Left lung (tissue), 10 donors: ENCODE data around the gene KIFAP3. TPM values are rescaled to one million over a fixed set of nuclear protein-coding genes. Genes with fewer than 3 reads are reported as not detected.

Source experiments
- ATAC-seq: fragments of 200-7000 bp; cut with Tn5 transposase; one replicate; pipeline ENCODE4 v1.9.1; 2020; ENCODE audit warnings: moderate library complexity
- DNase-seq, 4 donors: peaks; one replicate each; pipeline ENCODE4 v3.0.0-alpha.2; 2013 to 2020
- H3K27ac ChIP-seq, 2 donors: fragments of 200-600 bp; sonication (generic) in 1 of 2; one replicate each; pipeline versions ENCODE4 v1.5.0 to v1.8.0; 2020 to 2021
- H3K27me3 ChIP-seq, 2 donors: fragments of 200-600 bp; sonication (generic) in 1 of 2; one replicate each; pipeline versions ENCODE4 v1.5.0 to v1.8.0; 2020 to 2021
- H3K36me3 ChIP-seq, 2 donors: fragments of 200-600 bp; sonication (generic) in 1 of 2; one replicate each; pipeline versions ENCODE4 v1.5.0 to v1.8.0; 2020 to 2021
- H3K4me1 ChIP-seq, 2 donors: fragments of 200-600 bp; one replicate each; pipeline ENCODE4 v1.8.0; 2021
- H3K4me3 ChIP-seq, 2 donors: fragments of 200-600 bp; sonication (generic) in 1 of 2; one replicate each; pipeline versions ENCODE4 v1.5.0 to v1.8.0; 2020 to 2021; ENCODE audit warnings: mild to moderate bottlenecking in 1 of 2
- H3K9me3 ChIP-seq, 2 donors: fragments of 200-600 bp; sonication (generic) in 1 of 2; one replicate each; pipeline versions ENCODE4 v1.5.0 to v1.8.0; 2020 to 2021
- intact Hi-C, 2 donors: fragments of 100-400 bp; cut with DNase I; formaldehyde crosslinking; loops; one replicate each; pipeline versions ENCODE4 v1.11.2 to v1.14.2; 2022
- polyA plus RNA-seq, 6 donors: library from polyadenylated mRNA; unstranded; fragments of 120-200 nt; gene quantifications; one replicate each; pipeline ENCODE4 v1.2.1, GENCODE V29; 2013; ENCODE audit not compliant: insufficient read length in 6 of 6
- total RNA-seq, 2 donors: library from RNA; stranded (reverse); fragmentation: NEBNext Ultra II Directional; extraction: Animal tissue kit (Norgen Biotek cat#: 25700); gene quantifications; one replicate each; pipeline ENCODE4 v1.2.1, GENCODE V29; 2021
- TF ChIP-seq, protein P1 (sequence below), 2 donors: fragments of 200-600 bp; sonication (generic) in 1 of 2; IDR thresholded peaks; one replicate each; pipeline versions ENCODE4 v1.5.0 to v1.8.0; 2021; ENCODE audit warnings: antibody characterized with exemption in 2 of 2
- donor health status: DM: no; HTN: yes; CAD: no.
- donor health status: DM: no; HTN: no; CAD: no.

KIFAP3 gene
- total and polyA plus RNA-seq, 8 donors = 23.2 to 40.7 (median 33.9) TPM

- H3K27ac ChIP-seq = no peak overlapping the region
- intact Hi-C loops = no loop called here
- H3K4me1 ChIP-seq = no peaks in the 10 kb centered on the region
- peaks cover 5 to 11% of the 10 kb centered on the region in 2 donors for H3K27me3 ChIP-seq
- no peaks in the 10 kb centered on the region for H3K36me3 ChIP-seq
- TF ChIP-seq, protein P1, sequence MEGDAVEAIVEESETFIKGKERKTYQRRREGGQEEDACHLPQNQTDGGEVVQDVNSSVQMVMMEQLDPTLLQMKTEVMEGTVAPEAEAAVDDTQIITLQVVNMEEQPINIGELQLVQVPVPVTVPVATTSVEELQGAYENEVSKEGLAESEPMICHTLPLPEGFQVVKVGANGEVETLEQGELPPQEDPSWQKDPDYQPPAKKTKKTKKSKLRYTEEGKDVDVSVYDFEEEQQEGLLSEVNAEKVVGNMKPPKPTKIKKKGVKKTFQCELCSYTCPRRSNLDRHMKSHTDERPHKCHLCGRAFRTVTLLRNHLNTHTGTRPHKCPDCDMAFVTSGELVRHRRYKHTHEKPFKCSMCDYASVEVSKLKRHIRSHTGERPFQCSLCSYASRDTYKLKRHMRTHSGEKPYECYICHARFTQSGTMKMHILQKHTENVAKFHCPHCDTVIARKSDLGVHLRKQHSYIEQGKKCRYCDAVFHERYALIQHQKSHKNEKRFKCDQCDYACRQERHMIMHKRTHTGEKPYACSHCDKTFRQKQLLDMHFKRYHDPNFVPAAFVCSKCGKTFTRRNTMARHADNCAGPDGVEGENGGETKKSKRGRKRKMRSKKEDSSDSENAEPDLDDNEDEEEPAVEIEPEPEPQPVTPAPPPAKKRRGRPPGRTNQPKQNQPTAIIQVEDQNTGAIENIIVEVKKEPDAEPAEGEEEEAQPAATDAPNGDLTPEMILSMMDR (IDR thresholded peaks at IDR 0.05) = no peak
- ATAC-seq (no peak), DNase-seq (no peak)
- H3K9me3 ChIP-seq = no peaks in the 10 kb centered on the region
- H3K4me3 ChIP-seq = no peak overlapping the region
These were observed 171.7 kb downstream of the KIFAP3 start for GRCh38 chr1:169902751-169903150.

GRCh38 chr1:169901115-169901514 lies 173.4 kb downstream of the KIFAP3 start:
- no peak for DNase-seq
- intact Hi-C loops = no loop called here
- TF ChIP-seq, protein P1 (IDR thresholded peaks at IDR 0.05) = no peak

GRCh38 chr1:169900571-169900970 lies 173.9 kb downstream of the KIFAP3 start:
- no peak overlapping the region for H3K27ac ChIP-seq
- H3K9me3 ChIP-seq = no peaks in the 10 kb centered on the region
- DNase-seq (no peak), ATAC-seq (no peak)
- TF ChIP-seq, protein P1 (IDR thresholded peaks at IDR 0.05) = no peak
- no peaks in the 10 kb centered on the region for H3K4me1 ChIP-seq
- no peaks in the 10 kb centered on the region for H3K36me3 ChIP-seq
- intact Hi-C loops = no loop called here
- H3K27me3 ChIP-seq = peaks cover 5 to 11% of the 10 kb centered on the region in 2 donors
- no peak overlapping the region for H3K4me3 ChIP-seq

More at GRCh38 chr1:169901115-169901514, 173.4 kb downstream of the KIFAP3 start:
- Histone ChIP-seq H3K27me3 (peaks cover 5 to 11% of the 10 kb centered on the region in 2 donors), H3K36me3 (no peaks in the 10 kb centered on the region), H3K9me3 (no peaks in the 10 kb centered on the region), H3K4me1 (no peaks in the 10 kb centered on the region), H3K4me3 (no peak overlapping the region), H3K27ac (no peak overlapping the region)
- ATAC-seq = no peak

GRCh38 chr1:169899519-169900217 lies 174.8 kb downstream of the KIFAP3 start:
- no peak for ATAC-seq
- TF ChIP-seq, protein P1 (IDR thresholded peaks at IDR 0.05) = no peak
- no peak overlapping the region for H3K27ac ChIP-seq
- H3K9me3 ChIP-seq = no peaks in the 10 kb centered on the region
- H3K4me1 ChIP-seq = peaks cover 2 to 3% of the 10 kb centered on the region in 2 donors
- intact Hi-C loops = no loop called here
- H3K27me3 ChIP-seq = peaks cover 5 to 11% of the 10 kb centered on the region in 2 donors
- no peak overlapping the region for H3K4me3 ChIP-seq
- DNase-seq = no peak
- no peaks in the 10 kb centered on the region for H3K36me3 ChIP-seq

- intact Hi-C loops = no loop called here
- Histone ChIP-seq H3K4me3 (no peak overlapping the region), H3K27me3 (peaks cover 0 to 5% of the 10 kb centered on the region in 2 donors), H3K27ac (no peak overlapping the region), H3K36me3 (no peaks in the 10 kb centered on the region), H3K9me3 (no peaks in the 10 kb centered on the region), H3K4me1 (peaks cover 12 to 23% of the 10 kb centered on the region in 2 donors)
- TF ChIP-seq, protein P1 (IDR thresholded peaks at IDR 0.05) = no peak
- ATAC-seq (no peak), DNase-seq (no peak)
These were observed 178.5 kb downstream of the KIFAP3 start for GRCh38 chr1:169896013-169896412.
